Stimulated activated CD4-positive, alpha-beta T cell treated with anti-CD3 and anti-CD28 coated beads, Interleukin-1b, Interleukin-23, amount 100 ng/mL, for 1 hour (primary cell): ENCODE measurements around the gene PLCH1.

Experiments
- DNase-seq, 2 donors: peaks; one replicate each; pipeline ENCODE4 v3.0.0-alpha.2; 2020; ENCODE audit warnings: low read depth in 2 of 2

PLCH1 gene

DNA sequence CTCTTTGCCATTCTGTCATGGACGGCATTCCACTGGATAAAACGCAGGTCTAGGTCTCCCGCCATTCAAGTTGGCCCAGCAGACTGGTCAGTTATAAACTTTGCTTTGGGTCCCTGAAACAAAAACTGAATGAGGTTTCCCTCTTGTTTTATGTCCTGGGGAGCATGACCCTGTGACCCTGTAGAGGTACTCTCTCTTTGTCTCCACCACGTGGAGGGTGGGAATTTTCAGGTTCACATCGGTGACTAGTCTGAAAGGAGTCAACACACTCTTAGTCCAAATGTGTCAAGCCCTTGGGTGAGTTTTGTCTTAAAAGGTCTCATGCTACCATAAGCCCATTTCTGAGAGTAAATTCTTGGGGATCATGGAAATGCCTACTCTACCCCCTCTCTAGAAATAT is 139.9 kb downstream of the PLCH1 start:
- no peak for DNase-seq

DNA sequence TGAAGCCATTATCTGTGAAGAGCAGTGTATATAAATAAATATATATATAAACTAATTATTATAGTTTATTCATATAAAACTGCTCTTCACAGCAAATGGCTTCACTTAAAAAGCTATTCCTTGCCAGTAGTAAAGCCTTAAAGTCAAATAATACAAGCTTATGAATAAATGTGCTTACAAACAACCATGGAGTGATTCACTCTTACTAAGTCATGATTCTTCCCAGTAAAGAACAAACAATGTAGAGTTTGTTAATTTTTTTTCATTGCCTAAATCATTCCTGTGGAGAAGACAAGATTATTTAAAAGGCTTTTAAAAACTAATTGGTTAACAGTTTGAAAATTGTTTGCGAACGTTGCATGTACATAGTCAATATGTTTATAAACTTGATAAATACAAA is 140.7 kb downstream of the PLCH1 start:
- no peak for DNase-seq

DNA sequence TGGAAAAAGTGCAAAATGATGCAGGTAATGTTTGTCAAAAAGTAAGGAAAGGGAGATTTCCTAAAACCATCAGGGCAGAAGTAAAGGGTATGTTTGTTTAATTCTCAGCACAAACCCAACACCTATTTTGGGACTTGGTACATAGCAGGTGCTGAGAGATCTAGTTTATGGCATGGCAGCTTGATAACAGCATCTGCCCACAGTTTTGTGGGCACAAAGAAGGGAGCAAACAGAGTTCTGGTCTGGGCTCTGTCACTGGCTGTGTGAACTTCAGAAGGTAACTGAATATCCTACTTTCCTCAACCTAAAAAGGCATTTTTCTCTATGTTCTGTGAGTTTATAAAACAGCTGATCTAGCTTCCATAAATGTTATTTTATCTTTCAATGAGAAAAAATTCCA is 141.6 kb downstream of the PLCH1 start:
- DNase-seq: no peak

DNA sequence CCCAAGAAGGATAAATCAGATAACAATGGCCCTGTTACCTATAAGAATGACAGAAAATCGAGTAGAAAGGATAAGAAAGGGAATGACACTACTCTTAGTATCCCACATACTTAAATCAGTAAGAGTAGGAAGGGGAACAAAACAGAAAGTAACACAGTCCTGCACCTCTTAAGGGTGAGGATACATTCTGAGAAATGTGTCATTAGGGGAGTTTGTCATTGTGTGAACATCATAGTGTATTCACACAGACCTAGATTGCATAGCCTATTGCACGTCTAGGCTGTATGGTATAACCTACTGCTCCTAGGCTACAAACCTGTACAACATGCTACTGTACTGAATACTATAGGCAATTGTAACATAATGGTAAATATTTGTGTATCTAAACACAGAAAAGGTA is 142.6 kb downstream of the PLCH1 start:
- DNase-seq: no peak

DNA sequence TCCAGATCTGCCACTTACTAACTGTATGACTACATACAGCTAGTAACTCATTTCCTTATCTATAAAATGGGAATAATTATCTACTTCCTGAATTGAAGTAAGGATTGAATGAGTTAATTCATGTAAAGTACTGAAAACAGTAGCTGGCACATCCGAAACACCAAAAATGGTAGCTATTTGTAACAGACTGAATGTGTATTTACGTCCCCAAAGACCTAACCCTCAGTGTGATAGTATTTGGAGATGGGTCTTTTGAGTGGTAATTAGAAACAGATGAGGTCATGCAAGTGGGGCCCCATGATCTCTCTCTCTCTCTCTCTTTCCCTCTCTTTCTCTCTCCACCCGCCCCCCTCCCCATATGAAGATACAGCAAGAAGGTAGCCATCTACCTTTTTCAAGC is 146.2 kb downstream of the PLCH1 start:
- no peak for DNase-seq

DNA sequence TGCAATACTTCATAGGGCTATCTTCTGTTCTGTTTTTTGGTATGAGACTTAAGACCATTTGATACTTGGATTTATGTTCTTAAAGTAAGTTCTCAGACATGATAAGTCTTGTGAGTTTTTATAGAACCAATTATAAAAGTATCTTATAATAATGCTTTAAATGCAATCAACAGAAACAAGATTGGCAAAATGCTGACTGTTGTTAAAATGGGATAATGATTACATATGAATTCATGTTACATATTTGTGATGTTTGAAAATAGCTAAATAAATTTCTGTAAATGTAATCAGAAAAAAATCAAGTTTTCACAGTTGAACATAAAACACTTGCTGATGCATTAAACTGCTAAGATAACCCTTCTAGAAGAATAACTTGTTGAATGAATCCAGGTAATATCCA is 148.3 kb downstream of the PLCH1 start:
- no peak for DNase-seq

DNA sequence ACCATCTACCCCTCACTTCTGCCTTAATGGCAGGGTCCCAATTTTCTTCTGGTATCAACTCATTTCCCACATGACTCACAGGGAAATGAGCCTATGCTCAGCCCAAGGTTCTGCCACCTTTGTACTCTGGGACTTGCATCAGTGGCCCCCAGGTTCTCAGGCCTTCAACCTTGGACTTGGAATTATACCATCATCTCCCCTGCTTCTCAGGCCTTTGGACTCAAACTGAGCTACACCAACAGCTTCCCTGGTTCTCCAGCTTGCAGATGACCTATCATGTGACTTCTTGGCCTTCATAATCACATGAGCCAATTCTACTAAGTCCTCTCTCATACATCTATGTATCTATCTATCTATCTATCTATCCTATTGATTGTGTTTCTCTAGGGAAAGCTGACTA is 149.5 kb downstream of the PLCH1 start:
- no peak for DNase-seq

DNA sequence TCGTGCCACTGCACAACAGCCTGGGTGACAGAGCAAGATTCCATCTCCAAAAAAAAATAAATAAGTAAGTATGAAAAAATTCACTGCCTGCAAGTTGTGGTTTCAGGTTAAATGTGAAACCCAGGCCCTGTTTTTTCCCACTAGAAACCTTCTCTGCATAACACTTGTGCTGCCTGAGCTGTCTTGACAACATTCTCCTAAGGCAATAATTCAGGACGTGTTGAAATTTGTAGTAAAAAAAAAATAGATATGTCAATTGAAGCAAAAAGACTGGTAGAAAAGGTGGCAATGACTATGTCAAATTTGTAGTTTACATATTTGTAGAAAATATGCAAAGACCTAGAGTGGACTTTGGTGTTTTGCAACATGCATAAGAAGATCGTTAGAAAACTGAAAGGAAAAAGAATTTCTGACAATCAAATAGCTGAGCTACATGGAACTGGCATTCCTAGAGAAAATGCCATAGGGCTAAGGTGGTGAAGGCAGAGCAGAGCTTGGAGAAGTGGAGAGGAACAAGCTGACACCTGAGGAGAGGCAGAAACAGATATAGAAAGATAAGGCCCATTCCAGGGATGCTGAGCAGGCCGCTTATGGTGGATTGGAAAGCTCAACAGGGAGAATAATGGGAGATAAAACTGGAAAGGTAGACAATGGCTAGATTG is 150.2 kb downstream of the PLCH1 start:
- no peak for DNase-seq

DNA sequence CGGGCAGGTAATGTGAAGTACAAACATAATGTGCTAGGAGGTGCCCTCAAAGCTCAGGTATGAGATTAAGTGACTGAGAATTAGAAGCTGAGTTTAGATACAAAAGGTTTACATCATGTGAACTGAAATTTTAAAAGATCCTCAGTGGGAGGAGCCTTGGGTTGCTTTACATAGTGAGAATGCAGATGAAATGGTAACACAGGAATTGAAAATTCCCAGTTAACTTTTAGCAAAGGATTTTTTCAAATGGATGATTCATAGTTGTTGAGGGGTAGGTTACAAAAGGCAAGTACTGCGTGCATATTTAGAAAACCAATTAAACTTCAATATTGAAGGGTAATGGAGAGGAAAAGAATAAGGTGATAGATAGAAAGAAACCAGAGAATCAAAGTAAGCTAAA is 157.3 kb downstream of the PLCH1 start:
- DNase-seq: no peak

DNA sequence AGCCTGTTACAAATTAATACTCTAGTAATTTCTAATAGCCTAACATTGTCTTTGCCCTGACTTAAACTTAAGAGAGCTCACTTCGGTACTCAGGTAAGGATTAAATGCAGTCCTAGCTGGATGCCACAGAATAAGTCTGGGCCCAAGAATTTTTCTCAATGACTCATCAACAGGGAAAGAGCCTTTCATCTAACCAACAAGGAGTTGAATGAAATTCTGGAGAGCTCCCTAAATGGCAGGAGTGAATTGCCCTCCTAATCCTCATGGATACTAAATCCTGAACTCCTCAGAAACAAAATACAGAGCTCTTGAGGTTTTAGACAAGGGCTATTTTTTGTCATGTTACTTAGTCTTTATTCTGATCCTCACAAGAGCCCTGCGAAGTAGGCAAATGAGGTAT is 159.5 kb downstream of the PLCH1 start:
- DNase-seq: no peak

DNA sequence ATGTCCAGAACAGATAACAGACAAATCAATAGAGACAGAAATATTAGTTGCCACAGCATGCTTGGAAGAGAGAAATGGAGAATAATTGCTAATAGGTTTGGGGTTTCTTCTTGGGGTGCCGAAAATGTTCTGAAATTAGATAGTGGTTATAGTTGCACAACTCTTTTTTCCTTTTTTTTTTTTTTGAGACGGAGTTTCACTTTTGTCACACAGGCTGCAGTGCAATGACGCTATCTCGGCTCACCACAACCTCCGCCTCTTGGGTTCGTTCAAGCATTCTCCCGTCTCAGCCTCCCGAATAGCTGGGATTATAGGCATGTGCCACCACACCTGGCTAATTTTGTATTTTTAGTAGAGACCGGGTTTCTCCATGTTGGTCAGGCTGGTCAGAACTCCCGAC is 163.3 kb downstream of the PLCH1 start:
- no peak for DNase-seq

DNA sequence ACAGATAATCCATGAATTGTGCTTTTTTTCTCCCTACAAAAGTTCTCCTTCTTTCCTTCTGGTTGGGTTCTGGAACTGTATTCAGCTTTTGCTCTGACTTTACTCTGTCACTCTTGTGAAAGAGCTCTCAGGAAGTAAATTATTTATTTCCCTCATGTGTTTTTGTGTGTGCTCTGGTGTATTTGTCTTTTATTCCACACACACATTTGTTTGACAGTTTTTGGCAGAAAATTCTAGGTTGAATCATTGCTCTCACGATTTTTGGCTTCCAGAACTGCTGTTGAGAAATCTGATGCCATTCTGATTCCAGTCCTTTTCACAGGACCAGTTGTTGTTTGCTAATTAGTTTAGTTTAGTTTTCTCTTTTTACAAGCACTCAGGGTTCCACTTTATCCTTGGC is 172.8 kb downstream of the PLCH1 start:
- no peak for DNase-seq

DNA sequence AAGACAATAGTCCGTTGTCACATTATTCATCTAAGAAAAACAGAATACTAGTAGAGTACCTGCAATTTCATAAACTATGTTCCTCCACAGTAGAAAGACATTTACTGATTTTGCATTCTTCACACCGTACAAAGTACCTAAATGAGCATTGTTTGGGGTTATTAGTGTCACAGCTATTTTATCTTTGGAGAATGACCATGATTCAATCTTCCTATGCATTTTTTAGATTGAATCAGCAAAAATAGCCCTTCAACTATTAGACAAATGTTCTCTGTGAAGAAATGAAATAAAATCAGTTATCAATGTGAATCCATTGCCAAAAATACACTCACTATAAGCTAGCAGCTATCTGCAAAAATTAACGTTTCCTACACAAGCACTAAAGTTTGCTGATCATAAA is 176.6 kb downstream of the PLCH1 start:
- DNase-seq: no peak

DNA sequence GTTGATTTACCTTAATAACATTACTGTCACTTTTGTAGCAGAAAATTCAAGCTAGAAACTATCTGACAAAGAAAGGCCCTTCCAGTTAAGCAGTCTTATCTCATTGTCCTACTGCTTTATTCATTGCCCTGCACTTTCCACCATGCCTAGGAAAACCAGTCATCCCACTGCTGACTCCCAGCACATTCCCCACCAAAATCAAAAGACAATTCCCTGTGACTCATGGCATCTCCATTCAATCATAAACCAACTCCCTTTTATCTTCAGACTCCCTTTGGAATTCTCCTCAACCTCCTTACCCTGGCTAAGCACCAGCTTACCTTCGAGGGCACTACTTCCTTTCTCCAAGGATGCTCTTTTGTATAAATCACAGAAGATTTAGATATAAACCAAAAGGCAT is 184.3 kb downstream of the PLCH1 start:
- no peak for DNase-seq

DNA sequence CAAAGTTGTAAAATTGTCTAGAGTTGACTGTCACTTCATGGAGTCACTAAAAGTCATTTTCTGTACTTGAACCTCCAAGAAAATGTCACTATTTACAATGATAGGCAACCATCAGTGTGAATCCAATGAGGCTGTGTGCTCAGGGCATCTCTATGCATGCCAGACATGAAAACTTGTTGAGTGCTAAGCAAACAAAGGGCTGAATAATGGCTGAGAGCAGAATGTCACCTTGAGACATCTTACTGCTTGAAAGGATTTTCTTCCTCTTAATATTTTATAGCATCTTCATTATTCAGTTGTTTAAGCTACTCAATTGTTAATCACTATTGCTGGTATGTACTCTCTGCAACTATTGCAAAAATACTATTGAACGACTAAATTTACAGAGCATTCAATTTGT is 184.7 kb downstream of the PLCH1 start:
- DNase-seq: no peak

DNA sequence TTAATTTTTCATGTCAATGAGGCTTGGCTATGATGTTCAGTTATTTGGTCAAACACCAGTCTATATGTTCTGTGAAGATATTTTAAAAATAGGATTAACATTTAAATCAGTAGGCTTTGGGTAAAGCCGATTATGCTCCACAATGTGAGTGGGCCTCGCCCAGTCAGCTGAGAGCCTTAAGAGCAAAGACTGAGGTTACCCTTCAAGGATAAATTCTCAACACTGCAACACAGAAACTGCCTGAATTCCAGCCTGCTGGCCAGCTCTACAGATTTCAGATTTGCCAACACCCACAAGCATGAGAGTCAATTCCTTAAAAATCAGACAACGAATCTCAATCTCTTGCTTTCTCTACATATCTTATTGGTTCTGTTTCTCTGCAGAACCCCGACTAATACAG is 188.3 kb downstream of the PLCH1 start:
- DNase-seq: no peak

DNA sequence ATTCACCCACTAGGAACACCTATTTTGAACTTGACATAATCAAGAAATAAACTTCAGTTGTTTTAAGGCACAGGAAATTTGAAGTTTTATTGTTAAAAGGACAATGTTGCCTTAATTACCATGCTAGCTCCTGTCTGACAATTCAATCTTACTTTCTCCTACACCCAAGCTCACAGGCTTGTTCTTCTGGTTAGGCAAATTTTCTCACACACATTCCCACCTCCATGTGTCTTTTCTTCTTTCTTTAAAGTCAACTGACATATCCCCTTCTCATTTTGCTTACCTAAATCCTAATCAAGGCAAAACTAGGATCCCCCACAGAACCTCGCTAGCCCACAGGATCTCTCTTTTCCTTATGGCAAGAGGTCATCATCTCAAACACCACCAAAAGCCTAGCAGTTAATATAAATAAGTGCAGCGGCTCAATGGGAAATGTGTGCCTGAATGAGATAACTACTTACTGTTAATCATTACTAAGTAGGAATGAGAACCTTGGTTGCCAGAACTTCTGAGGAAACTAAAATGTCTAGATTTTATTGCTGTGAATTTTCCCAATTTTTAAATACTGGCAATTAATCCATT is 189.3 kb downstream of the PLCH1 start:
- no peak for DNase-seq

DNA sequence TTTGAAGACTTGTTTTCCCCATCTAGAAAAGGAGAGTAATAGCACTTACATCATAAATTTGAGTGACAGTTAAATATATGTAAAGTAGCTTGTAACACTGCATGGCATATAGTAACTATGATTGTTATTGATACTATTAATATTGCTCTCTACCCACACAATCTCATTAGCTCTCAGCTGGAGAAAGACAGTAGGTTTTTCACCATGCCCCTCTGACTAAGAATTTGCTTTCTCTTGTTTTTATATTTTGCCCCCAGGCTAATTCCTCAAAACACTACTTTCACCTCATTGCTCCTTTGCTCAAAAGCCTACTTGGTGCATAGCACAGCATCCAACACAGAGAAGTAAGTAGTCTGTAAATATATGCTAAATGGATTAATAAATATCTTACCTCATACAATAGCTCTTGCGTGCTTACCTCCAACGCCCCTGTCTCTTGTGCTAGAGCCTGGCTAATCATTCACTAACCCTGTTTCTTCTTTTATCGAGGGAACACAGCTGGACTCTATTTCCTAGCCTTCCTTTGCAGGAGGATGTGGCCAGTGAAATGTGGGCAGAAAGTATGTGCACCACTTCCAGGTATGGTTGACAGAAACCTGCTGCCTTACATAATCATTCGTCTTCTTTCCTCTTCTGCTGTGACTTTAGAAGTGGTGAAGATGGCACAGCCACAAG is 190.0 kb downstream of the PLCH1 start:
- no peak for DNase-seq

DNA sequence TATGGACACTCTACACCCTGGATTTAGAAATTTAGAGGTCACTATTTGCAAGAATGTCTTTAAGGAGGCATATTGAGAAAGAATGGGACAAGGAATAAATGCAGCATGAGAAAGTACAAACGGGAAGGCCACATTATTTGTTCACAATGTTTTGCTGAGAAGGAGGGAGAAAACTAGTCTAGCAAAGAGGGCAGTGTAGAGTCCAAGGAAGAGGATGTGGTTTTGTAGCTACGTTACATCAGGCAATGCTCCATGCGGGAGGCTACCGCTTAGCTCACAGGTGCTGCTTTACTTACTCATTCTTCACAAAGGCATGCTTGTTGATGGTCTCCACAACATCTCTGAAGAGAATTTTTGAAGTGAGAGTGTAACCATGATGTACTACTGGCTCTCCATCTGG is 191.1 kb downstream of the PLCH1 start:
- DNase-seq: no peak

DNA sequence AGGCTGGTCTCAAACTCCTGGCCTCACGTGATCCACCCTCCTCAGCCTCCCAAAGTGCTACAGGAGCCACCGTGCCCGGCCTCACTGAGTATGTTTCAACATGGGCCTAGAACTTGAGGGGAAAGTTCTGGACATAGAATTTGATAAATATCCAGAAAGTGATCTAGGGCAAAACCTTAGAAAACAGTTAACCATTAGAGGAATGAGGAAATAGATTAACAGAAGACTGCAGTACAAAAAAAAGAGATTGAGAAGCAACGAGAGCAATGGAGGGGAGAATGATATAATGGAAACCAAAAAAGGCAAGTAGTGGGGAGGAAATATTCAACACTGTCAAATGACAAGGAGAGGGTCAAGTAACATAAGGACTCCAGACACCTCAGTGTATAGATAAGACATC is 191.5 kb downstream of the PLCH1 start:
- DNase-seq: no peak

DNA sequence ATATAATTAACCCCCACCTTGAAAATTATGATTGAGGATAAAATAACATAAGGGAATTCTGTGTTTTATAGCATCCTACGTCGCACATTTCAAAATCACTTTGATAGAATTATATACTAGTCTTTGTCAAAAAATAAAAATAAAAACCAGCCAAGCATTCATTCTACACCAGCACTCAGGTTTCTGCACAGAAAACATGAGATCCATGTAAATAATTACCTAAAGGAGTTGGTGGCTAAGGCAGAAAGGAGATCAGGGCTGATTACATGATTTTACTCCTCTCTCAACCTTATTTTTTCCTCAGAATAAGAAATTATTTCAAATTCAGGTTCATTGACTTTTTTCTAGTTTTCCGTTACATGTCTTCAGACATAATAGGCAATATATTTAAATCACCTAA is 194.5 kb downstream of the PLCH1 start:
- DNase-seq: no peak

DNA sequence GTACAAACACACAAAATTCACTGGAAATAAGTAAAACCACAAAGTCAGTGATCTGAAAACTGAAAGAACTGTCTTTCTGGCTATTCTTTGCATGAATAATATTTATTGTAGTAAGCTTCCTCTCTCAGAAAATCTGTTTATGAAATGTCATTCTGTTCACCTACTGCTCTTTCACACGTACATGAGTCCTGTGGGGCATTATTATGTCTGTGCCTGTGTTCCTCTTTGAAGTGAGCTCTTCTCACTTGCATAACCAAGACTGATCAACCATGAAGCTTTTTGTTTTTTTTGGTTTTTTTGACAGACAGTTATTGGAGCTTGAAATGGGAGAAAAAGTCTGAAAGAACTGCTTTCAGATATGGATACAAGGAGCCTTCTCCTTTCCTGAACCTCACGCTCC is 195.8 kb downstream of the PLCH1 start:
- no peak for DNase-seq

DNA sequence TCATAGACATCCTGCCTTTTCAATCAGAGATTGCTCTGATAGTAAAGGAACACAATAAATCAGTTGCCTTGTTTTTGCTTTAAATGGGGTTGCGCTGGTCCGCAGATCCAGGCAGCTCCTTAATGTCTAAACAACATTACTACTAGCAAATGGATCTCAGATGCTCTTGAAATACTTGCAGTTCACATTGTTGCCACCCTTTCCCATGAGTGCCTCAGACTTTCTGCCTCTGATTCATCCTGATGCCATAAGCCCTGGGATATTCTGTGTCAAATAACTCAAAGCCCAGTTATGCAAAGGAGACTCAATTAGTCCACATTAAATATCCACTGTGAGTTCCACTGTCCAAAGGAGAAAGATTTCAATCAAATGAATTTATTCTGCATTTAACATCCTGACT is 196.7 kb downstream of the PLCH1 start:
- no peak for DNase-seq

DNA sequence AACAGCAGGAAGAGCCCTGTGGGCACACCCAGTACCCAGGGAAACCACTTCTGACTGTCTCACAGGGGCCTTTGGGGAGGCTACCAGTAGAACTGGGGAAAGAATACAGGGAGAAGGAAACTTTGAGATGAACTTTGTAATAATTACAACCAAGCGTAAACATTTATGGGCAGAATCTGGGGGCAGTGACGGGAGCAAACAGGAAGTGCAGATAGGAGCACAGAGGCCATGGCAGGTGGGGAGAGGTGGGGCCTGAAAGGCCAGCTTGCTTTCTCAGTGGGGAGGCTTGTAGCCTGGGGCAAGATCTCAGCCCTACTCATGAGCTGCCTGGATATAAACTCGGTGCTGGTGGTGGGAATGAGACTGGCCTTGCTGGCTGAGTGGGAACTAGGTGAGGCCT is 209.8 kb downstream of the PLCH1 start:
- DNase-seq: no peak
